PC-3 (cell line): ENCODE results near the gene RNF34. TPM values are rescaled to one million over a fixed set of nuclear protein-coding genes. Genes with fewer than 3 reads are reported as not detected.

Experiments
- microRNA-seq: library from miRNA; unstranded; fragments of <30 nt; microRNA quantifications from one replicate; pipeline ENCODE4 v1.1.0, GENCODE V29; 2020; ENCODE audit not compliant: unreplicated experiment
- total RNA-seq: library from RNA; depleted of rRNA; stranded (reverse); fragments of >200 nt; gene quantifications from 2 replicates; pipeline ENCODE4 v1.2.3, GENCODE V29; 2014; rRNA removed

The RNF34 gene
- total RNA-seq, 1 experiment from 2014 or later = 88.2 TPM

Small RNA genes within 50 kb of the gene (microRNA-seq; reads per million reads assigned to microRNA genes)
- gene MIR7107 = not detected

Other genes starting within 250 kb of the RNF34 start
- 19.4 and 21.6 TPM in 2 replicates for gene P2RX4, start 190.0 kb upstream of the RNF34 start, total RNA-seq
- 20.1 and 26.5 TPM in 2 replicates for gene CAMKK2, start 103.4 kb upstream of the RNF34 start, total RNA-seq
- 171 and 199 TPM in 2 replicates for gene ANAPC5, start 47.7 kb upstream of the RNF34 start, total RNA-seq
- 52.5 and 72.3 TPM in 2 replicates for gene KDM2B, start 180.9 kb downstream of the RNF34 start, total RNA-seq
- 31.4 and 35.0 TPM in 2 replicates for gene ORAI1, start 226.4 kb downstream of the RNF34 start, total RNA-seq